T-helper 17 cell (primary cell): ENCODE measurements around the gene DNAJC11. TPM values are rescaled to one million over a fixed set of nuclear protein-coding genes. Genes with fewer than 3 reads are reported as not detected.
A peak's percentile ranks its signal among the peaks of the same experiment; 100 is the strongest.
"Not testable (repeated sequence)": the region's sequence is repeated elsewhere in the genome, so short reads cannot be mapped to it uniquely, and the experiment has no call there.

Experiments
- ATAC-seq: fragments of 150-1000 bp; cut with Tn5 transposase; 2 replicates; pipeline ENCODE4 v1.10.0; 2021; ENCODE audit warnings: mild to moderate bottlenecking, moderate library complexity
- DNase-seq, 3 donors: peaks; one replicate each; pipeline versions ENCODE4 v3.0.0 to v3.0.0-alpha.2; 2020 to 2021
- H3K9me3 ChIP-seq: one replicate; pipeline ENCODE4 v1.7.0; 2013; ENCODE audit warnings: low read length, mild to moderate bottlenecking; ENCODE audit not compliant: control insufficient read depth, poor library complexity, severe bottlenecking
- H3K27ac Mint-ChIP-seq: one replicate; pipeline ENCODE4 v1.8.0; 2022; ENCODE audit warnings: mild to moderate bottlenecking, moderate library complexity, mixed read lengths
- H3K27me3 Mint-ChIP-seq: one replicate; pipeline ENCODE4 v1.8.0; 2022; ENCODE audit warnings: mixed read lengths
- H3K36me3 Mint-ChIP-seq: one replicate; pipeline ENCODE4 v1.8.0; 2022; ENCODE audit warnings: low read depth, mixed read lengths
- H3K4me1 Mint-ChIP-seq: one replicate; pipeline ENCODE4 v1.8.0; 2022; ENCODE audit warnings: mild to moderate bottlenecking, mixed read lengths
- H3K4me3 Mint-ChIP-seq: one replicate; pipeline ENCODE4 v1.8.0; 2022; ENCODE audit warnings: mild to moderate bottlenecking, moderate library complexity, mixed read lengths
- total RNA-seq, 4 donors: library from RNA in 2 of 4; stranded (reverse) in 2 of 4; gene quantifications; one replicate each; pipeline ENCODE4 v1.2.3 and lab custom pipeline; 2022 to 2026

Gene DNAJC11
- total RNA-seq: 10 to 100 TPM; 38.2 to 39.3 TPM
- total RNA-seq (lab: John Stamatoyannopoulos, UW): 47.5 to 82.7 reads per million in 2 donors

GRCh38 chr1:6701437-6702153, at the start of gene DNAJC11:
DNAJC11 (minus strand) TSS chr1:6701816; CDS start chr1:6701800, 16 bp downstream.
- peak within 1 kb of the TSS; percentile 93 for H3K4me3 Mint-ChIP-seq
- no peaks in the 10 kb centered on the region for H3K9me3 ChIP-seq
- DNase-seq (peak; percentile 86 to 95 (median 89)), ATAC-seq (peak; percentile 98)
- no peaks in the 10 kb centered on the region for H3K27me3 Mint-ChIP-seq
- H3K27ac Mint-ChIP-seq: peak within 1 kb of the TSS; percentile 81
- peaks cover 17% of the 10 kb centered on the region for H3K4me1 Mint-ChIP-seq
- H3K36me3 Mint-ChIP-seq: peaks cover 2% of the 10 kb centered on the region

DNA sequence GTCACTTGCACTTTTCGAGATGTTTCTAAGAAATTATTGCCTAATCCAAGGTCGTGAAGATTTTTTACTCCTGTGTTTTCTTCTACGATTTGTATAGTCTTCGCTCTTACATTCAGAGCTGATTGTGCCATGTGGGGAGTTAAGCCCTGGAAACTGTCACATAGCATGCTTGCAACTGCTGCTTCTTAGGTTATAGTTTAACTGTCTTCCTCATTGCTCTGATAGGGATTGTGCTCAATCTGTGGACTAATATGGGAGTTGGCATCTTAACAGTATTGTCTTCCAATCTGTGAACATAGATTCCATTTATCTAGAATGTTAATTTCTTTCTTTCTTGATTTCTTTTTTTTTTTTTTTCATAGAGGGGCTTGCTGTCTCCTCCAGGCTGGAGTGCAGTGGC, 48.9 kb upstream of the DNAJC11 start:
- ATAC-seq (no peak), DNase-seq (no peak)
- no peak overlapping the region for H3K4me3 Mint-ChIP-seq
- no peaks in the 10 kb centered on the region for H3K9me3 ChIP-seq
- H3K36me3 Mint-ChIP-seq: peaks cover 3% of the 10 kb centered on the region
- H3K27ac Mint-ChIP-seq: no peak overlapping the region
- peaks cover 3% of the 10 kb centered on the region for H3K4me1 Mint-ChIP-seq
- peaks cover 67% of the 10 kb centered on the region for H3K27me3 Mint-ChIP-seq

DNA sequence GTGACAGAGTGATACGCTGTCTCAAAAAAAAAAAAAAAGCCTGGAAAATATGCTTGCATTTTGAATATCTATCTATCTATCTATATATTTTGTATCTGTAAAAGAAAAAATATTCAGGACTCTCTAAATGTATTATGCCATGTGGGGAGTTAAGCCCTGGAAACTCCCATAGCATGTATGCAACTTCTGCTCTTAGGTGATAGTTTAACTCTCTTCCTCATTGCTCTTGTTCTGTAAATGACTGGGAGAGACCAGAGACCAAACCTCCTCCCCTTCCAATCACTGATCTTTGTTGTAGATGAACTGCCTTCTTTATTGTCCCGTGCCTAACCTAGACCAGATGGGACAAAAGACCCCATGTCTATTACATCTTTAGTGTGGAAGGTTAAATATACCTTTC, 46.1 kb upstream of the DNAJC11 start:
- ATAC-seq (no peak), DNase-seq (no peak)
- H3K27me3 Mint-ChIP-seq: peaks cover 55% of the 10 kb centered on the region
- no peaks in the 10 kb centered on the region for H3K9me3 ChIP-seq
- no peak overlapping the region for H3K4me3 Mint-ChIP-seq
- no peaks in the 10 kb centered on the region for H3K36me3 Mint-ChIP-seq
- peak overlapping the region; percentile 0 for H3K27ac Mint-ChIP-seq
- peaks cover 12% of the 10 kb centered on the region for H3K4me1 Mint-ChIP-seq

- ATAC-seq (no peak), DNase-seq (no peak)
- H3K27ac Mint-ChIP-seq: no peak overlapping the region
- no peaks in the 10 kb centered on the region for H3K9me3 ChIP-seq
- H3K27me3 Mint-ChIP-seq: peaks cover 34% of the 10 kb centered on the region
- H3K4me3 Mint-ChIP-seq: no peak overlapping the region
- H3K4me1 Mint-ChIP-seq: peaks cover 12% of the 10 kb centered on the region
- H3K36me3 Mint-ChIP-seq: no peaks in the 10 kb centered on the region
Observed at GRCh38 chr1:6745073-6745472, 43.5 kb upstream of the DNAJC11 start.

DNA sequence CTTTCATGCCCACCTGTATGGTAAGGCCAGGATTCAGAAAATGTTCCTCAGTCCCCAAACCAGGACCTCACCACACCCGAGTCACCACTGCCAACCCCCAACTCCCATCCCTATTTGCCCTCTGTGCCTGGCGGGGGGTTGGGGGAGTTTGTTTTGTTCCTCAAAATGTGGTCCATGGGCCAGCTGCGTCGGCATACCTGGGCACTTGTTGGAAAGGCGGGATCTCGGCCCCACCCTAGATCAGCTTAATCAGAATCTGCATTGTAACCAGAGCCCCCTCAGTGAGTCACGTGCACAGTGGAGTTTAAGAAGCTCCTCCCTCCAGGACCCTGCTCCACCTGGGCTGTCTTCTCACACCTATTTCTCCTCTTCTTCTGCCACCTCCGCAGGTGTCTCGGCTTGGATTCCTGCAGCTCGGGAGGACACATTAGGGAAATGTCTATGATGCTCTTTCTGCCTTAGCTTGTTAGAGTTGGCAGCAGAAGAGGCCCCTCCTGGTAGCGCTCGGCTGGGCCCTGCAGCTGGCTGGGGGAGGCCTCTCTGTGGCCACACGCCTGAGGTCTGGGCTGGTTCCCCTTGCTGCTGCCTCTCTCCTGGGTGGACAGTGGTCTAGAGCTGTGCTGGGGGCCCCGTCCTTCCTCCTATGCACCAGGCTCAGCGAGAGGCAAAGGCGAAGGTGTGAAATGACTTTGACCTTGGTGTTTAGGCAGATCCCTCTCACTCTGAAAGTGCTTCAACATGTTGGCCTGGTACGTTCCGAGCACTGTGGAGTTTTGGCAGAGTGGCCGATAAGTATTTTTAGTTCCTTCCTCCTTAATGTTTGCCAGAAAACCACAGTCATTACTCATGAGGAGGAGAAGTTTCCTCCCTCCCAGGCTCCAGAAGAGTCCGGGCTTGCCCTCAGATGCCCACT, 41.8 kb upstream of the DNAJC11 start:
- peaks cover 26% of the 10 kb centered on the region for H3K27me3 Mint-ChIP-seq
- peaks cover 12% of the 10 kb centered on the region for H3K4me1 Mint-ChIP-seq
- H3K27ac Mint-ChIP-seq: peak overlapping the region; percentile 60
- ATAC-seq (peak; percentile 30), DNase-seq (no peak)
- no peaks in the 10 kb centered on the region for H3K36me3 Mint-ChIP-seq
- H3K9me3 ChIP-seq: no peaks in the 10 kb centered on the region
- no peak overlapping the region for H3K4me3 Mint-ChIP-seq

GRCh38 chr1:6742676-6743188, 41.1 kb upstream of the DNAJC11 start:
- not testable (repeated sequence) for DNase-seq, H3K4me3 Mint-ChIP-seq, H3K36me3 Mint-ChIP-seq, ATAC-seq, H3K27ac Mint-ChIP-seq, H3K9me3 ChIP-seq, H3K4me1 Mint-ChIP-seq
- H3K27me3 Mint-ChIP-seq: peaks cover 22% of the 10 kb centered on the region

GRCh38 chr1:6738987-6739676, 37.5 kb upstream of the DNAJC11 start:
- Mint-ChIP-seq H3K4me3 (peak overlapping the region; percentile 28), H3K36me3 (no peaks in the 10 kb centered on the region), H3K27me3 (peaks cover 13% of the 10 kb centered on the region), H3K27ac (no peak overlapping the region), H3K4me1 (peaks cover 19% of the 10 kb centered on the region)
- H3K9me3 ChIP-seq: no peaks in the 10 kb centered on the region
- ATAC-seq (no peak), DNase-seq (no peak)

- no peak for DNase-seq
- no peak overlapping the region for H3K4me3 Mint-ChIP-seq
- peaks cover 14% of the 10 kb centered on the region for H3K27me3 Mint-ChIP-seq
- no peaks in the 10 kb centered on the region for H3K36me3 Mint-ChIP-seq
- no peaks in the 10 kb centered on the region for H3K9me3 ChIP-seq
- no peak overlapping the region for H3K27ac Mint-ChIP-seq
- peaks cover 11% of the 10 kb centered on the region for H3K4me1 Mint-ChIP-seq
- ATAC-seq: no peak
Observed at GRCh38 chr1:6732942-6733341, 31.3 kb upstream of the DNAJC11 start.

DNA sequence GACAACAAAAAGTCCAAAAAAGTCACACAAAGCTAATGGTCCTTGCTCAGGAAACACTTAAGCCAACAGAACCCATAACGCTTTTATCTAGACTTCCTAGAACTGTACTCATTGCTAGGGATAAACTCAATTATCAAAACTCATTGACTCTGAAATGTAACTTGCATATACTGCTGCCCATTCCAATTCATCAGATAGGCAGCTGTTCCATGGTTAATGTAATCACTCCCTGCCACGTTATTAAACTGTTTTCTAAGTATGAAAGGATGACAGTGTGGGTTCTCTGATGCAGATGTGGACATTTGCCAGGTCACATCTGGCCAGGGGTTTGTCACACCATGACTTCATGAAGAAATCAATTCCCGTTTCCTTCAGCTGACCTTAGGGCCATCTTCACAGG, 30.3 kb upstream of the DNAJC11 start:
- H3K4me3 Mint-ChIP-seq: no peak overlapping the region
- ATAC-seq (no peak), DNase-seq (no peak)
- H3K27me3 Mint-ChIP-seq: peaks cover 9% of the 10 kb centered on the region
- no peaks in the 10 kb centered on the region for H3K9me3 ChIP-seq
- peaks cover 14% of the 10 kb centered on the region for H3K4me1 Mint-ChIP-seq
- H3K36me3 Mint-ChIP-seq: no peaks in the 10 kb centered on the region
- no peak overlapping the region for H3K27ac Mint-ChIP-seq

- Mint-ChIP-seq H3K4me3 (no peak overlapping the region), H3K36me3 (no peaks in the 10 kb centered on the region), H3K4me1 (peaks cover 14% of the 10 kb centered on the region), H3K27me3 (peaks cover 9% of the 10 kb centered on the region), H3K27ac (no peak overlapping the region)
- H3K9me3 ChIP-seq: no peaks in the 10 kb centered on the region
- ATAC-seq (no peak), DNase-seq (no peak)
Observed at GRCh38 chr1:6730880-6731279, 29.3 kb upstream of the DNAJC11 start.

GRCh38 chr1:6730473-6730872, 28.9 kb upstream of the DNAJC11 start:
- H3K27ac Mint-ChIP-seq: peak overlapping the region; percentile 56
- no peak for ATAC-seq
- H3K9me3 ChIP-seq: no peaks in the 10 kb centered on the region

GRCh38 chr1:6727535-6727934, 25.9 kb upstream of the DNAJC11 start:
- DNase-seq: peak; percentile 32 to 55 (median 44)
- no peak overlapping the region for H3K27ac Mint-ChIP-seq
- H3K4me3 Mint-ChIP-seq: no peak overlapping the region

More at GRCh38 chr1:6730473-6730872, 28.9 kb upstream of the DNAJC11 start:
- DNase-seq: no peak
- Mint-ChIP-seq H3K4me1 (peaks cover 12% of the 10 kb centered on the region), H3K4me3 (no peak overlapping the region), H3K36me3 (no peaks in the 10 kb centered on the region), H3K27me3 (peaks cover 9% of the 10 kb centered on the region)

GRCh38 chr1:6726253-6726652, 24.6 kb upstream of the DNAJC11 start:
- Mint-ChIP-seq H3K27ac (no peak overlapping the region), H3K4me1 (peaks cover 3% of the 10 kb centered on the region), H3K36me3 (peaks cover 2% of the 10 kb centered on the region), H3K27me3 (peaks cover 27% of the 10 kb centered on the region), H3K4me3 (no peak overlapping the region)
- no peak for DNase-seq
- no peak for ATAC-seq
- no peaks in the 10 kb centered on the region for H3K9me3 ChIP-seq

More at GRCh38 chr1:6727535-6727934, 25.9 kb upstream of the DNAJC11 start:
- H3K36me3 Mint-ChIP-seq: peaks cover 2% of the 10 kb centered on the region
- ATAC-seq: peak; percentile 50
- H3K27me3 Mint-ChIP-seq: peaks cover 27% of the 10 kb centered on the region
- H3K9me3 ChIP-seq: no peaks in the 10 kb centered on the region
- H3K4me1 Mint-ChIP-seq: peaks cover 3% of the 10 kb centered on the region
